HepG2 (cell line): ENCODE data around the gene HMBS. TPM values are rescaled to one million over a fixed set of nuclear protein-coding genes. Genes with fewer than 3 reads are reported as not detected.
A peak's percentile ranks its signal among the peaks of the same experiment; 100 is the strongest.

Experiments used
- ATAC-seq: fragments of 200-7000 bp; cut with Tn5 transposase; 3 replicates; pipeline ENCODE4 v1.9.1; 2020; ENCODE audit warnings: mild to moderate bottlenecking, moderate library complexity
- BruUV-seq: library from RNA; stranded (reverse); fragments of 400-500 nt; replicated peaks from 2 replicates; lab custom pipeline; 2021; lab: Mats Ljungman, UMichigan
- CTCF ChIA-PET: fragments of 300-600 bp; formaldehyde crosslinking; extraction: SDS; loops from one replicate; lab custom pipeline; 2021; ENCODE audit warnings: low total read pairs, inconsistent platforms, low intra/inter-chr PET ratio; lab: Yijun Ruan, JAX
- POLR2A ChIA-PET: fragments of 350-600 bp; sonication (Branson Sonifier 250); formaldehyde crosslinking; loops from one replicate; lab custom pipeline; 2020; ENCODE audit warnings: antibody characterized with exemption, inconsistent platforms; lab: Yijun Ruan, JAX
- DNase-seq: peaks from one replicate; pipeline ENCODE4 v3.0.0-alpha.2; 2015; ENCODE audit warnings: low spot score
- FAIRE-seq: peaks from 3 replicates; lab custom pipeline; 2011; peaks lifted over from hg19 to GRCh38; lab: Jason Lieb, UNC
- H2AFZ ChIP-seq: one replicate; pipeline ENCODE4 v1.6.1; 2011; ENCODE audit warnings: low read length, inconsistent platforms
- H3K27ac ChIP-seq: fragments of 300-600 bp; 3 replicates; pipeline ENCODE4 v1.8.0; 2011; ENCODE audit warnings: mixed run types, mild to moderate bottlenecking, mixed read lengths, low read length, inconsistent platforms; ENCODE audit not compliant: insufficient read depth; ENCODE audit errors: extremely low read length
- H3K27me3 ChIP-seq, 2 experiments: fragments of 200-600 bp in 1 of 2; 2 replicates in 1 of 2; 3 replicates in 1 of 2; pipeline versions ENCODE4 v1.6.0 to v1.8.0; 2011; ENCODE audit warnings: low read length in 2 of 2, mild to moderate bottlenecking in 2 of 2, moderate library complexity in 2 of 2, inconsistent platforms in 1 of 2; ENCODE audit not compliant: insufficient read depth in 2 of 2, control insufficient read depth in 1 of 2
- H3K36me3 ChIP-seq, 2 experiments: fragments of 200-600 bp in 1 of 2; replicated peaks in 1 of 2; 2 replicates in 1 of 2; 3 replicates in 1 of 2; pipeline versions ENCODE4 v1.5.1 to v1.8.0; 2011; ENCODE audit warnings: low read length in 2 of 2, inconsistent platforms in 1 of 2; ENCODE audit not compliant: insufficient read depth in 2 of 2, control insufficient read depth in 1 of 2
- H3K4me1 ChIP-seq: 2 replicates; pipeline ENCODE4 v1.5.1; 2012; ENCODE audit warnings: low read length, inconsistent platforms; ENCODE audit not compliant: insufficient read depth
- H3K4me2 ChIP-seq: 2 replicates; pipeline ENCODE4 v1.6.0; 2011; ENCODE audit warnings: low read depth, low read length, inconsistent platforms
- H3K4me3 ChIP-seq, 3 experiments: fragments of 200-600 bp in 1 of 3; sonication (generic), shearing (Covaris generic) in 1 of 3; replicated peaks in 1 of 3; 2 replicates each; pipeline ENCODE4 v1.5.1; 2011 to 2016; ENCODE audit warnings: low read length in 3 of 3, inconsistent platforms in 2 of 3, low read depth in 2 of 3, mild to moderate bottlenecking in 2 of 3, control low read depth in 1 of 3, mixed read lengths in 1 of 3; ENCODE audit not compliant: insufficient read depth in 1 of 3
- H3K79me2 ChIP-seq: one replicate; pipeline ENCODE4 v1.6.1; 2011; ENCODE audit warnings: low read length, inconsistent platforms; ENCODE audit not compliant: insufficient read depth
- H3K9ac ChIP-seq: 2 replicates; pipeline ENCODE4 v1.6.0; 2011; ENCODE audit warnings: mild to moderate bottlenecking, low read depth, low read length, inconsistent platforms; ENCODE audit not compliant: insufficient read depth
- H3K9me3 ChIP-seq: 2 replicates; pipeline ENCODE4 v1.5.1; 2012; ENCODE audit warnings: mild to moderate bottlenecking, low read length
- H4K20me1 ChIP-seq: 2 replicates; pipeline ENCODE4 v1.6.0; 2011; ENCODE audit warnings: inconsistent platforms, mild to moderate bottlenecking, low read length, moderate library complexity; ENCODE audit not compliant: insufficient read depth
- CTCF ChIP-seq: sonication (generic); formaldehyde crosslinking; IDR thresholded peaks from 2 replicates; pipeline ENCODE4 v1.5.0; 2020; ENCODE audit warnings: mild to moderate bottlenecking, missing genetic modification reagents, moderate library complexity
- ERF ChIP-seq: IDR thresholded peaks from 2 replicates; pipeline ENCODE4 v1.6.1; 2018; ENCODE audit warnings: missing biosample characterization, missing genetic modification reagents
- KLF11 ChIP-seq: IDR thresholded peaks from 2 replicates; pipeline ENCODE4 v1.6.1; 2016; ENCODE audit warnings: missing compliant biosample characterization
- KLF9 ChIP-seq: IDR thresholded peaks from 2 replicates; pipeline ENCODE4 v1.6.1; 2016; ENCODE audit warnings: low read depth
- SMC3 ChIP-seq: IDR thresholded peaks from 2 replicates; pipeline ENCODE4 v1.6.1; 2011; ENCODE audit warnings: low read length, improper control_type of control experiment
- SOX13 ChIP-seq, 3 experiments: fragments of 450-650 bp in 1 of 3; sonication (generic) in 1 of 3; formaldehyde crosslinking in 1 of 3; IDR thresholded peaks in 2 of 3; conservative IDR thresholded peaks in 1 of 3; 2 replicates each; pipeline versions ENCODE4 v1.5.0 to v1.6.1; 2016 to 2020; ENCODE audit warnings: antibody characterized with exemption in 1 of 3, mild to moderate bottlenecking in 1 of 3, missing compliant biosample characterization in 1 of 3, missing genetic modification reagents in 1 of 3, moderate library complexity in 1 of 3
- STAG1 ChIP-seq: sonication (generic); formaldehyde crosslinking; IDR thresholded peaks from 2 replicates; pipeline ENCODE4 v1.4.0; 2020; ENCODE audit warnings: missing genetic modification reagents
- THAP8 ChIP-seq: sonication (generic); formaldehyde crosslinking; IDR thresholded peaks from 2 replicates; pipeline ENCODE4 v1.5.1; 2020; ENCODE audit warnings: missing genetic modification reagents, mild to moderate bottlenecking, borderline replicate concordance
- XRCC5 ChIP-seq: fragments of 200-400 bp; formaldehyde crosslinking; optimal IDR thresholded peaks from 2 replicates; pipeline ENCODE3; 2017; ENCODE audit warnings: mild to moderate bottlenecking, low read length
- ZNF18 ChIP-seq: sonication (generic); formaldehyde crosslinking; IDR thresholded peaks from 2 replicates; pipeline ENCODE4 v1.8.0; 2022; ENCODE audit warnings: mild to moderate bottlenecking, missing genetic modification reagents; ENCODE audit not compliant: insufficient replicate concordance
- ZNF629 ChIP-seq: sonication (generic); formaldehyde crosslinking; conservative IDR thresholded peaks from 2 replicates; pipeline ENCODE4 v1.5.0; 2020; ENCODE audit warnings: missing genetic modification reagents
- ZNF781 ChIP-seq: sonication (generic); formaldehyde crosslinking; IDR thresholded peaks from 2 replicates; pipeline ENCODE4 v1.5.1; 2020; ENCODE audit warnings: borderline replicate concordance, mild to moderate bottlenecking, missing genetic modification reagents; ENCODE audit errors: not compliant biosample characterization
- WGBS: methylation state at CpG from one replicate; pipeline ENCODE4 v1.1.6; 2017; ENCODE audit warnings: low lambda C conversion rate; 5-methylcytosine and 5-hydroxymethylcytosine counted together
- in situ Hi-C: cut with HindIII; loops from 2 replicates; pipeline ENCODE4 v1.10.0; 2017; ENCODE audit warnings: low pct_unique_long_range_greater_than_20kb; ENCODE audit not compliant: extremely low pct_ligation_motif_present
- intact Hi-C: fragments of 100-400 bp; cut with micrococcal nuclease; formaldehyde crosslinking; loops from one replicate; pipeline ENCODE4 v1.10.0; 2022; ENCODE audit not compliant: unreplicated experiment
- polyA plus RNA-seq, 8 experiments: library from polyadenylated mRNA; depleted of rRNA in 3 of 8; stranded (reverse) in 7 of 8; unstranded in 1 of 8; fragments of >200 nt; fragmentation: Illumina TruSeq in 4 of 8; extraction: Trizol in 4 of 8; gene quantifications; 2 replicates each; pipeline versions ENCODE4 v1.2.1 to v1.2.3, GENCODE V29; 2011 to 2016; ENCODE audit warnings: low read depth in 4 of 8, missing spikeins in 1 of 8, mixed read lengths in 1 of 8; ENCODE audit not compliant: insufficient read depth in 1 of 8
- total RNA-seq, 5 experiments: library from RNA; depleted of rRNA; stranded (reverse); fragments of >200 nt; fragmentation: Illumina TruSeq; extraction: Trizol; gene quantifications; 2 replicates each; pipeline ENCODE4 v1.2.3, GENCODE V29; 2016; ENCODE audit warnings: low read depth in 1 of 5
- TF ChIP-seq, protein P1 (sequence below), 2 experiments: sonication (generic) in 1 of 2; formaldehyde crosslinking in 1 of 2; IDR thresholded peaks; 2 replicates each; pipeline versions ENCODE4 v1.4.0 to v1.6.1; 2018 to 2020; ENCODE audit warnings: missing genetic modification reagents in 2 of 2, borderline replicate concordance in 1 of 2, low read depth in 1 of 2, mild to moderate bottlenecking in 1 of 2, missing biosample characterization in 1 of 2

HMBS gene
- total and polyA plus RNA-seq, 2 of the 13 experiments (the other 11 are each of a cell fraction or from before 2014, with no cell fraction given) = 9.4 to 46.9 TPM

DNA sequence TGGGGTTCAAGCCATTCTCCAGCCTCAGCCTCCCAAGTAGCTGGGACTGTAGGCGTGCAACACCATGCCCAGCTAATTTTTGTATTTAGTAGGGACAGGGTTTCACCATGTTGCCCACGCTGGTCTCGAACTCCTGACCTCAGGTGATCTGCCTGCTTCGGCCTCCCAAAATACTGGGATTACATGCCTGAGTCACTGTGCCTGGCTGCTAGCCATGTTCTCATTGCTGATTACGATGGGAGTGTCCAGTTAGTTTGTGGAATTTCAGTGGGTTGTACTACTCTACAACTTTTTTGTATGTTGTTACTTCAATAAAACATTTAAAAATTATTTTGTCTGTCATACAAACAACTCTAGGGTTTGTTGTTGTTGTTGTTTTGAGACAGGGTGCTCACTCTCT, 21.9 kb upstream of the HMBS start (continued):
- no peak for TF ChIP-seq KLF9 (CRISPR knock-in tag)
- no peak for TF ChIP-seq KLF11 (CRISPR knock-in tag)

DNA sequence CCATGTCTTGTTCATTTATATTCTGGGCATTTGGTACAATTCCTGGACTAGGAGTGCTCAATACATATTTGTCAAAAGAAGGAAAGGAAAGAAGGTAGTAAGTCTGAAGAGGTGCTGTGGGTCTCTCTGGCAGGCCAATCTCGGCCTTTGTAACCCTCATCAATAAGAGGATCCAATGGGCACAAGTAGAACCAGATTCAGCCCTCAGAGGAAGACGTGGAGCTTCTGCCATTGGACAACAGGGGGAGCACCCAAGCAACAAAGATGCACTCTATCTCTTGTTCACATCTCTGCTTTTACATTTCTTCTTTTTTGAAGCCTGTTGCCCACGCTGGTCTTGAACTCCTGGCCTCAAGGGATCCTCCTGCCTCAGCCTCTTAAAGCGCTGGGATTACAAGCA, 19.3 kb upstream of the HMBS start:
- H3K79me2 ChIP-seq = peaks cover 16% of the 10 kb centered on the region
- peaks cover 5 to 10% of the 10 kb centered on the region in 2 experiments; a peak in 2 of 5 replicates for H3K36me3 ChIP-seq
- H2AFZ ChIP-seq = no peak overlapping the region
- H4K20me1 ChIP-seq = no peaks in the 10 kb centered on the region
- BruUV-seq = no TSS peak
- no peaks in the 10 kb centered on the region; a peak in 1 of 5 replicates for H3K27me3 ChIP-seq
- no peak overlapping the region for H3K27ac ChIP-seq
- peaks cover 25% of the 10 kb centered on the region for H3K4me1 ChIP-seq
- no peaks in the 10 kb centered on the region for H3K9me3 ChIP-seq
- TF ChIP-seq SMC3 = peak; percentile 57; the same call in 1 of the 2 replicates
- TF ChIP-seq SOX13 (IDR thresholded peaks at IDR 0.05) = no peak
- 0 out of 4 replicates have a peak, but pooled peaks of 1 of the 2 experiments have one; percentile 4 for TF ChIP-seq SOX13 (CRISPR knock-in tag; conservative IDR thresholded peaks at IDR 0.05 in 1 of 2, IDR thresholded peaks at IDR 0.05 in 1 of 2)
- TF ChIP-seq ERF (CRISPR knock-in tag) = 0 out of 2 replicates have a peak, but pooled peaks have one; percentile 26
- TF ChIP-seq, protein P1, sequence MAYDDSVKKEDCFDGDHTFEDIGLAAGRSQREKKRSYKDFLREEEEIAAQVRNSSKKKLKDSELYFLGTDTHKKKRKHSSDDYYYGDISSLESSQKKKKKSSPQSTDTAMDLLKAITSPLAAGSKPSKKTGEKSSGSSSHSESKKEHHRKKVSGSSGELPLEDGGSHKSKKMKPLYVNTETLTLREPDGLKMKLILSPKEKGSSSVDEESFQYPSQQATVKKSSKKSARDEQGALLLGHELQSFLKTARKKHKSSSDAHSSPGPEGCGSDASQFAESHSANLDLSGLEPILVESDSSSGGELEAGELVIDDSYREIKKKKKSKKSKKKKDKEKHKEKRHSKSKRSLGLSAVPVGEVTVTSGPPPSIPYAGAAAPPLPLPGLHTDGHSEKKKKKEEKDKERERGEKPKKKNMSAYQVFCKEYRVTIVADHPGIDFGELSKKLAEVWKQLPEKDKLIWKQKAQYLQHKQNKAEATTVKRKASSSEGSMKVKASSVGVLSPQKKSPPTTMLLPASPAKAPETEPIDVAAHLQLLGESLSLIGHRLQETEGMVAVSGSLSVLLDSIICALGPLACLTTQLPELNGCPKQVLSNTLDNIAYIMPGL (CRISPR knock-in tag; IDR thresholded peaks at IDR 0.05; ENCODE audit: borderline replicate concordance in 1 of 2, low read depth in 1 of 2) = 0 out of 4 replicates have a peak, but pooled peaks of 1 of the 2 experiments have one; percentile 40
- TF ChIP-seq ZNF629 (CRISPR knock-in tag) = peak; percentile 66
- TF ChIP-seq XRCC5 = peak; percentile 21
- no peak for TF ChIP-seq THAP8
- peak; percentile 38 for TF ChIP-seq STAG1 (CRISPR knock-in tag)
- no peak for TF ChIP-seq ZNF18
- no peak for TF ChIP-seq ZNF781 (CRISPR knock-in tag)
- TF ChIP-seq CTCF (CRISPR knock-in tag) = peak; percentile 67
- ATAC-seq (peak; percentile 60), FAIRE-seq (peak; percentile 80), DNase-seq (peak; percentile 47)
- intact Hi-C loops (loop anchor here (2.0 kb wide), 1 partner anchor 29 kb away; a partner anchor contains a TSS), in situ Hi-C loops (no loop called here)
- CTCF ChIA-PET = interaction anchor here (1.1 kb wide), 1 partner anchor 131 kb away, joined by 4 read pairs; no protein-coding TSS in a partner anchor
- POLR2A ChIA-PET = interaction anchor here (1.0 to 3.4 kb wide), 2 partner anchors 19 to 30 kb away, joined by 5 to 90 read pairs; partner anchors contain the start of gene HMBS
- no peak overlapping the region for H3K4me2 ChIP-seq
- H3K9ac ChIP-seq = no peak overlapping the region
- WGBS = 55% methylated on average over 4 of the region's 4 CpGs
- H3K4me3 ChIP-seq = no peak overlapping the region
